Activated CD4-positive, CD25-positive, alpha-beta regulatory T cell (primary cell): ENCODE results near the gene ITGA6.
"Not testable (repeated sequence)": the region's sequence is repeated elsewhere in the genome, so short reads cannot be mapped to it uniquely, and the experiment has no call there.

Experiments
- DNase-seq, 4 experiments: peaks; one replicate each; lab custom pipeline; 2025; lab: John Stamatoyannopoulos, UW

ITGA6 gene

DNA sequence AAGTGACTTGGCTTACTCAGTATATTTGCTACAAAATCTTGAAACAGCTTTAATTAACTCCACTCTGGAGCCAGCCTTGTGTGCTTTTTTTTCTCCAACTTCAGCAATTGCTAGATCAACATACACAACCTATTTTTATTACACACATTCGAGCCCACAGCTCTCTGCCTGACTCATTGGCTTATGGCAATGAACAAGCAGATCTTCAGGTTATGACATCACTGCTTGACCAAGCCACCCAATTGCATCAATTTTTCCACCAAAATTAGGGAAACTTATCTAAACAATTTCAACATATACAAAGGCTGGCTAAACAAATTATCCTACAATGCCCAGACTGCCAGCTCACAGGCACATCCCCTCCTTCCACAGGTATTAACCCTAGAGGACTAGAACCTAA lies 88.9 kb downstream of the ITGA6 start:
- DNase-seq = no peak

DNA sequence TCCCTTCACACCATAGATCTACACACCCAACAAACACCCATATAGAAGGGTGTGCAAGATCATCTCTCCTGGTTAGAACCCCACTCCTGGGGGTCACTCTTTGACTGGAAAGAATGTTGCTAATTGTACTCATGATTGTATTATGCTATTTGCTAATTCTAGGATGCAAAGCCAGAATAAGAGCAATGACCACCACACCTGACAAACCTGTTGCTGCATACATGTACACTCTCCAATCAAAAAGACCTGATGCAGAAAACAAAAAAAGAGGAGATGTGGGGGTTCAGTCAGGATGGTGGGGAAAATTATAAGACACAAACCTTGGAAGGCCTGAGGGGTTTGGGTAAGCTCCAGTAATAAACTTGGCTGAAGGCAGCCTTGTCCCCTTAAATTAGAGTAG lies 91.6 kb downstream of the ITGA6 start:
- no peak for DNase-seq

DNA sequence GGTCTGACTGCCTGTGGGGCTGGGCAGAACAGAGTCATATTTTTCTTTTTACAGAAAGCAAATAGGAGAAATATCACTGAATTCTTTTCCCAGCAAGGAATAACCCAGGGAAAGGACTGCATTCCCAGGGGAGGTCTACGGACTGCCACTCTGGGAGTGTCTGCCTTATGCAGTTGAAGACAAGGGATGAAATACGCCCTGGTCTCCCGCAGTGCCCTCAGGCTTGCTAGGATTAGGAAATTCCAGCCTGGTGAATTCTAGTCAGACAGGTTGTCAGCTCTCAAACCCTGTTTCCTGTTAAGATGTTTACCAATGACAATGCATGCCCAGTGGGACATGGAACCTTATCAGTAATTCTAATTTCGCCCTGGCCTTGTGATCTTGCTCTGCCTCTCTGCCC lies 98.2 kb downstream of the ITGA6 start:
- DNase-seq = no peak

DNA sequence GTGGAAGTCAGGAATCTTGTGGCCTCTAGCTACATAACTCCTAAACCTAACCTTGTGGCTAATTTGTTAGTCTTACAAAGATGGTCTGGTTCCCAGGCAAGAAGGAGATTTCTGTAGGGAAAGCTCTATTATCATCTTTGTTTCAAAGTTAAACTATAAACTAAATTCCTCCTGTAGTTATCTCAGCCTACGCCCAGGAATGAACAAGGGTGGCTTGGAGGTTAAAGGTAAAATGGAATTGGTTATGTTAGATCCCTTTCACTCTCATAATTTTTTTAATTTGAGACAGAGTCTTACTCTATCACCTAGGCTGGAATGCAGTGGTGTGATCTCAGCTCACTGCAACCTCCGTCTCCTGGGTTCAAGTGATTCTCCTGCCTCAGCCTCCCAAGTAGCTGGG lies 103.9 kb downstream of the ITGA6 start:
- DNase-seq = no peak

DNA sequence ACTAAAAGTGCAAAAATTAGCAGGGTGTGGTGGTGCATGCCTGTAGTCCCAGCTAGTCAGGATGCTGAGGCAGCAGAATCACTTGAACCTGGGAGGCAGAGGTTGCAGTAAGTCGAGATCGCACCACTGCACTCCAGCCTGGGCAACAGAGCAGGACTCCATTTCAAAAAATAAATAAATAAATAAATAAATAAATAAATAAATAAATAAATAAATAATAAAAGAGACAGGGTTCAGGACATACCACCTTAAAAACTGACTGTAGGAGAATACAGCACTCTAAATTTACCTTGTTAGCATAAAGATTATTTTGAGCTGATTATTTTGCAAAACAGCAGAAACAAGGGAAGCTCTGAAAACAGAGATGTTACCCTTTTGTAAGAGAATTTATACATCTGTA lies 105.1 kb downstream of the ITGA6 start:
- not testable (repeated sequence) for DNase-seq

DNA sequence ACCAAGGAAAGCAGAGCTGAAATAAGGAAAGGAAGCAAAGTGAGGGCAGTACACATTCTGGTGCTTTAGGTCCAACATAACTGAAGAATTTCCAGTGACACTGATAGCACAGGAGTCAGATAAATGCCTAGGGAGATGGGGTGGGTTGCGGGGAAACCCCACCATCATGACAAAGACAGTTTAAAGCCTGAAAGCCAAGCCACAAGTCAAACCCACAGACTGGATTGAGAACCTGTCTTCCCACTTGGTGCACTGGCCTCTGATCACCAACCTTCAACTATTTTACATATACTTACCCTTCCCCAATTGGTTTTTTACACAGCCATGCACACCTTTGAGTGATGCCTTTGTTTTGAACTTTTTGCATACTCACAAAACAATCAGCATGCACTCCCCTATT lies 106.3 kb downstream of the ITGA6 start:
- DNase-seq = no peak

DNA sequence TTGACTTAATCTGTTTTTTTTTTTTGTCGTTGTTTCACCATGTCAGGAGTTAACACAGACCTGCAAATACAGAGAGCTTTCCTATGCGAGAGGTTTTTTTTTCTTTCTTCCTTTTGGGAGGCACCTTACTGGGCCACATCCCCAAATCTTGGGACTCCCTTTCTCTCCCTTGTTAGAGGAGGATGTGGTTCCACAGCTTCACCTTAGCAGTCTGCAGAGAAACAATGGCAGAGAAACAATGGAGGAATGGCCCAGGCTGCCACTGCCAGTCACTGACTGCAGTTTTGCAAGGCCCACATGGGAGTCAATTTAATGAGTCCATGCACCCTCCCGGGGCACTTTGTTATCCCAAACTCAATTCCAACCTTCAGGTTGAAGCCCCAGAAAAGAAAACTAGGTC lies 107.7 kb downstream of the ITGA6 start:
- DNase-seq = no peak

DNA sequence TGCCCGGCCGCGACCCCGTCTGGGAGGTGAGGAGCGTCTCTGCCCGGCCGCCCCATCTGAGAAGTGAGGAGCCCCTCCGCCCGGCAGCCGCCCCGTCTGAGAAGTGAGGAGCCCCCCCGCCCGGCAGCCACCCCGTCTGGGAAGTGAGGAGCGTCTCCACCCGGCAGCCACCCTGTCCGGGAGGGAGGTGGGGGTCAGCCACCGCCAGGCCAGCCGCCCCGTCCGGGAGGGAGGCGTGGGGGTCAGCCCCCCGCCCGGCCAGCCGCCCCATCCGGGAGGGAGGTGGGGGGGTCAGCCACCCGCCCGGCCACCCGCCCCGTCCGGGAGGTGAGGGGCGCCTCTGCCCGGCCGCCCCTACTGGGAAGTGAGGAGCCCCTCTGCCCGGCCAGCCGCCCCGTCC lies 110.5 kb downstream of the ITGA6 start:
- not testable (repeated sequence) for DNase-seq

DNA sequence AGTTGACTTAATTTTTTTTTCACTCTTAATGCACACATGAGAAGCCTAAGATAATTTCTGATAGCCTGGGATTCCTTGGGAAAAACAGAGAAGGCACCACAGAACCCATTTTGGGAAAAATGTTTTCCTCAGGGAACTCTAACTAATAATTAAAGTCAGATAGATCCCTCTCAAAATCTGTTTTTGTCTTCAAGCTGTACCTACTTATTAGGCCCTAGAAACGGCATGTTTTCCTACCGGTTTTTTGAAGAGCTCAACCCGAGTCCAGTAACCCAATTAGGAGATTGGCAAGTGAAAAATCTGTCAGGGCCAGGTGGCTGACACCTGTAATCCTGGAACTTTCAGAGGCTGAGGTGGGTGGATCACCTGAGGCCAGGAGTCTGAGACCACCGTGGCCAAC lies 112.4 kb downstream of the ITGA6 start:
- no peak for DNase-seq

DNA sequence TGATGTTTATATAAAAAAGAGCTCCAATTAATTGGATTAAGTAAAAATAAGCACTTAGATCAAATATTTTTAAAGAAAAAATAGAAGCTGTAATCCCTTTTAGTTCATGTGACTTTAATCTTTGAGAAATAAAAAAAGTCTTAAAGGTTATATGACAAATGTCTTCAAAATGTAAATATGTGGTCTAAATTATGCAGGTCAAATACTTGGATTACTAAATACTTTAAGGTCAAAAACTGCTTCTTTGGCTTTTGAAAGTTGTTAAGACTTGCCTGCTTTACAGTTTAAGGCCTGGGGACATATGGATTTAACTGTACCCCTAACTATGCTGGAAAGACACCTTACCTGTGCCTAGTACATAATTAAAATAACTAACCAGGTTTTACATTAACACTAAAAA lies 113.0 kb downstream of the ITGA6 start:
- no peak for DNase-seq

DNA sequence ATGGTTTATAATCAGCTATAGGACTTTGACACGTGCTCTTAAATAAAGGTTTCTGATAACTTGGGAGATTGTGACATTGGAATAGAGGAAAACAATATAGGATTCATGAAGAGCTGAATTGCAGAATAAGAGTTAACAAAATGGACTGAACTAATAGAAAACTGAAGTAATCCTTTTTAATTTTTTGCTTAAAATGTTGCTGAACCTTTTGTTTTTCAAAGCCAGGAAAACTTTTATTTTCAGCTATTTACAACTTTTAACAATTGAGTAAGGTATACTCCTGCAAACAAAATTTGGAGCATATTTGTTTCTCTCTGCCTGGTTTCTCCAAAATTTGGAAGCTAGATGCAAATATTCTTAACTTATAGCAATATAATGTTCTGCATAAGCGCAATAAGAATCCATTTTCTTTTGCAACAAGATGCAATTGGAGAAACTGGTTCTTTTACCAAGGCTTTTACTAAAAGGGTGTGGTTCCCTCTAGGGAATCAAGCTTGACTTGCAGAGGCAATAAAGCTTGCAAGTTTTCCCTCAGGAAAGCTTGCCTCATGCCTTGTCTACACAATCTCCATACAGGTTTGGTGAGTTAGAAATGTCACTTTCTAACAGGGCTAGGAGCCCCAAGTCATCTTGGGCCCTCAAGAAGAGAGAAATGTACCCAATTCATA lies 118.2 kb downstream of the ITGA6 start:
- no peak for DNase-seq

DNA sequence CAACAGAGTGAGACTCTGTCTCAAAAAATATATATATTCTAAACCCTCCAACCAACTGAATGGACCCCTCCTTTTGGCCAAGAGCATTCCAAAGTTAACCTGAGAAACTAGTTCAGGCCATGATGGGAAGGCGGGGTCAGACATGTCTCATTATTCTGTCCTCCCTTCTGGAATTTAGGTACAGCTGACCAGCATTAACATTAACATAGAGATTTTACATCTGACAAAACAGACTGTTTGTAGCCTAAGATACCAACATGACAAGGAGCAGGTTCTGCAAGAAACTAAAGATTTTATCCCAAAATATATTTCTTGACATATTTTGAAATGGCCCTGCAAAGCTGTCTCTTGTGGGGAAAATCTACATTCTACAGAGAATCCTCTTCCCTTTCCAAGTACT lies 121.7 kb downstream of the ITGA6 start:
- no peak for DNase-seq

DNA sequence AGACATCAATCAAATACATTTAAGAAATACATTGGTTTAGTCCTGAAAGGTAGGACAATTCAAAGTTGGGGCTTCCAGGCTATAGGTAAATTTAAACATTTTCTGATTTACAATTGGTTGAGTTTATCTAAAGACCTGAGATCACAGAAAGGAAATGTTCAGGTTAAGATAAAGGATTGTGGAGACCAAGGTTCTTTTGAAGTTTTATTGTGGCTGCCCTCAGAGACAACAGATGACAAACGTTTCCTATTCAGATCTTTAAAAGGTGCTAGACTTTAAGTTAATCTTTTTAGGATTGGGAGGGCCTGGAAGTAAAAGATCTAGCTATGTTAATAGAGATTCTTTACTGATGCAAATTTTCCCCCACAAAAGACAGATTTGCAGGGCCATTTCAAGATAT lies 122.4 kb downstream of the ITGA6 start:
- not testable (repeated sequence) for DNase-seq

DNA sequence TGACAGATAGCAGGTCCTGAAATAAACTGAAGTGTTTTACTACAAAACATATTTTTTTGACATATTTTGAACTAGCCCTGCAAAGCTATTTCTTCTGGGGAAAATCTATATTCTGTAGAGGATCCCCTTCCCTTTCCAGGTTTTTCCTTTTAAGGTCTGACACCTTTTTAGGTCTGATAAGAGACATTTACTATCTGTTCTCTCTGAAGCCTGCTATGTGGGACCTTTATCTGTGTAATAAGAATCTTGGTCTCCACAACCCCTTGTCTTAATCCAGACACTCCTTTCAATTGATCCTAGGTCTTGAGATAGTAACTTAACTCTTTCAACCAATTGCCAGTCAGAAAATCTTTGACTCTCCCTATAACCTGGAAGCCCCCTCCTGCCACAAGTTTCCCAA lies 123.0 kb downstream of the ITGA6 start:
- DNase-seq = no peak

DNA sequence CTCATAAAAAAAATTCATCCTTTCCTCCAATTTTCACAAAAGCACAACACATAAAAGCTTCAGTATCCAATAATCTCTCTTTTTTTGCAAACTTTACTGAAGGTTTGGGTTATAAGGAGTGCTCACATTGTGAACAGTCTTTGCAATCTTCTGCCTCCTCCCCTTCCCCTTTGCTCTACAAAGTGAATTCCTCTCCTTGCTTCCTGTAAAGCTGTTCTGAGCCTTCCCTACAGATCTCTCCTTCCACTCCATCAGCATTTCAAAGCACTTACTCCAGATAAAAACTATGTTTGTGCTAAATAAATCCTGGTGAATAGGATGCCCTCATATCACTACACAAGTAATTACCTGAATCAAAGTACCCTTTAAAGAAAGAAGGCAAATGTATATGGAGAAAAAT lies 123.9 kb downstream of the ITGA6 start:
- DNase-seq = no peak

DNA sequence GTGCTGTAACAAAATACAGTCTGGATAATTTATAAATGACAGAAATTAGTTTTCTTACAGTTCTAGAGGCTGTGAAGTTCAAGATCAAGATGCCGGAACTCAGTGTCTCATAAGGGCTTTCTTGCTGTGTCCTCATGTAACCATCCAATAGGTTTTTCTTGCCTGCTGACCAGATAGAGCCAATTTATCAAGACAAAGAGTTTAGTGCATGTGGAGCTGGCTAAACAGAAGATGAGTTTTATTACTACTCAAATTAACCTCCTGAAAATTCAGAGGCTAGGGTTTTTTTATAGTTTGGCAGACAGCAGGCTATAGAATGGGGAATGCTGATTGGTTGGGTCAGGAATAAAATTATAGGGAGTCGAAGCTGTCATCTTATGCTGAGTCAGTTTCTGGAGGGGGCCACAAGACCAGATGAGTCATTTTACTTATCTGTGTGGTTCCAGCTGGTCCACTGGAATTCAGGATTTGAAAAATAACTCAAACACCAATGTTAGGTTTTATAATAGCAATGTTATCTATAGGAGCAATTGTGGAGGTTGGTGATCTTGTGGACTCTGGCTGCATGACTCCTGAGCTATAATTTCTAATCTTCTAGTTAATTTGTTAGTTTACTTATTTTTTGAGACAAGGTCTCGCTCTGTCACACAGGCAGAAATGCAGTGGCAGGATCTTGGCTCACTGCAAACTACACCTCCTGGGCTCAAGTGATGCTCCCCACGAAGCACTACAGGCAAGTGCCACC lies 125.3 kb downstream of the ITGA6 start:
- no peak for DNase-seq

DNA sequence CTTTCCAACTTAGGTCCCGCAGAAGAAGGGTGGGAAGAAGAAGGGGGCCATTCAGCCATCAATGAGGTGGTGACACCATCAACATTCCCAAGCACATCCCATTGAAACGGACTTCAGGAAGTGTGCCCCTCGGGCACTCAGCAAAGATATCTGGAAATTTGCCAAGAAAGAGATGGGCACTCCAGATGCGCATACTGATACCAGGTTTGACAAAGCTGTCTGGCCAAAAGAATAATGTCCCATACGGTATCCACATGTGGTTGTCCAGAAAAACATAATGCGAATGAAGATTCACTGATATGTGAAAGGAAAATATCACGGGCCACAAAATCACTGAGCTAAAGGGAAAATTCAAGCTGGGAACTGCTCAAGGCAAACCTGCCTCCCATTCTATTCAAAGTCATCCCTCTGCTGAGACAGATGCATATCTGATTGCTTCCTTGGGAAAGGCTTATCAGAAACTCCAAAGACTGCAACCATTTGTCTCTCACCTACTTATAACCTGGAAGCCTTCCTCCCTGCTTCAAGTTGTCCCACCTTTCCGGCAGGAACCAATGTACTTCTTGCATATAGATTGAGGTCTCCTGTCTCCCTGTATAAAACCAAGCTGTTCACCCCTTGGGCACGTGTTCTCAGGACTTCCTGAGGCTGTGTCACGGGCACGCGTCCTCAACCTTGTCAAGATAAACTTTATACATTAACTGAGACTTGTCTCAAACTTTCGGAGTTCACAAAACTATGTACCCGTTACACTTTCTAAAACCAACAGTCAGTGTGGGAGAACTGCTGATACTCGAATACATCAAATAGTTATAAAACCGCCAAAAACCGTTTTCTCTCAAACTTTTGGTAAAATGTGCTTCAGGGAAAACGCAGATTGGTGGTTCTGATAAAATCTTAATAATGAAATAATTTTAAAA lies 127.2 kb downstream of the ITGA6 start:
- DNase-seq = no peak

DNA sequence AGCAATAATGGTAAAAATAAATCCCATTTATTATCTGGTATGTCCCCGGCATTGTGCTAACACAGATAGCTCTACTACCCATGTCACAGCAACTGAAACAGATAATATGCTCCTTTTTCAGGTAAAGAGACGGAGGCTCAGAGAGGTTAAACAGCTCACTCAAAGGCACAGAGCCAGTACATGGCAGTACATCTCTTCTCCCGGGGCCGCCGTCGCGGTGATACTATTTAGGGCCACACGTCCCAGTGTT lies 127.8 kb downstream of the ITGA6 start:
- no peak for DNase-seq
